ENCODE results near the gene BRINP2.
A peak's percentile ranks its signal among the peaks of the same experiment; 100 is the strongest.

The BRINP2 gene

DNA sequence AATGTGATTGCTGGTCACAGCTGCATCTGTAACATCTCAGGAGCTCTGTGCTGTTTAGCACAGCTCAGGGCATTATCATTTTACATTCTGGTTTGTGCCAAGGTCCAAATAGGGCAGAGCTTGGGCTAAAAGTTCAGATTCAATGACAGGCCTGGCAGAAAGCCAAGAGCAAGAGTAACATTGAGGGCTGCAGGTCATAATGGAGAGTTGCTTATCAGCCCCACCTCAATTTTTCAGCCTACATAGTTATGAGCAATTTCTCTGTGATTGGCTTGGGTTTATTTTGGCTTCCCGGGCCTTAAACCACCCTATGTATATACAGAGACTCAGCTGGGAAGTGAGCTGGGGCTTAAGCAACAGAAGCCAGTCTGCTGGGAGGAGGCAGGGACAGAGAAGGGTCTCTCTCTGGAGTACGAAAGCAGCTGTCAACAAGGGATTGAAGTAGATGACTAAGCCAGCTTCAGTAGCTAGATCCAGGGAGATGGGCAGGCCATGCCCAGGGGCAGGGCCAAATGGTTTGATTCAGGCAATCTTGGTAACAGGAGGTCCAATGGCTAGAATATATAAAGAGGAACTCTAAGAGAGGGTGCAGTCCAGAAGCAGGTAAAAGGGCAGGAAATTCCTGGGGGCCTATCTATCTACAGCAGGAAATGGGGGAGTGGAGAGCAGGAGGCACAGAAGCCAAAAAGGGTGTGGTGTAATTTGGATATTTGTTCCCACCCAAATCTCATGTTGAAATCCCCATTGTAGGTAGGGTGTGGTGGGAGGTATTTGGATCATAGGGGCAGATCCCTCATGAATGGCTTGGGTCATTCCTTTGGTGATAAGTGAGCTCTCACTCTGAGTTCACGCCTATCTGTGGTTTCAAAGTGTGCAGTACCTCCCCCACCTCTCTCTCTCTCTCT, 49.0 kb downstream of the BRINP2 start:
- DNase-seq (ENCODE audit: low spot score) = no peak

DNA sequence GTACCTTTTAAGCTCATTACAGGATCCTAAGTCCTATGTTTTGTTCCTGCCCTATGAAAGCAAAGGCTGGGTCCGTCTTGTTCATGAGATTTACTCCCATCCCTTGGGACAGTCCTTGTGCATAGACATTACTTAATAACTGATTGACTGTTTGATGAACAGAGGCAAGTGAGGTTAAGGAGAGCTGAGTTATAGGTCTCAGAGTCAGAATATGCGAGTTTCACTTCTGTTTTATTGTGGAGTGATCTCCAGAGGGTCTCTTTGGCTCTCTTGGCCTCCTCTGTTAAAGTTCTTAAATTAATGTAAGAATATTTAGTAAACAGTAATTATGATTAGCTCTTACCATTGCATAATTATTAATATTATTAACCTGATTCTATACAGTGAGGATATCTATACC, 52.6 kb downstream of the BRINP2 start:
- no peak for DNase-seq (ENCODE audit: low spot score)

DNA sequence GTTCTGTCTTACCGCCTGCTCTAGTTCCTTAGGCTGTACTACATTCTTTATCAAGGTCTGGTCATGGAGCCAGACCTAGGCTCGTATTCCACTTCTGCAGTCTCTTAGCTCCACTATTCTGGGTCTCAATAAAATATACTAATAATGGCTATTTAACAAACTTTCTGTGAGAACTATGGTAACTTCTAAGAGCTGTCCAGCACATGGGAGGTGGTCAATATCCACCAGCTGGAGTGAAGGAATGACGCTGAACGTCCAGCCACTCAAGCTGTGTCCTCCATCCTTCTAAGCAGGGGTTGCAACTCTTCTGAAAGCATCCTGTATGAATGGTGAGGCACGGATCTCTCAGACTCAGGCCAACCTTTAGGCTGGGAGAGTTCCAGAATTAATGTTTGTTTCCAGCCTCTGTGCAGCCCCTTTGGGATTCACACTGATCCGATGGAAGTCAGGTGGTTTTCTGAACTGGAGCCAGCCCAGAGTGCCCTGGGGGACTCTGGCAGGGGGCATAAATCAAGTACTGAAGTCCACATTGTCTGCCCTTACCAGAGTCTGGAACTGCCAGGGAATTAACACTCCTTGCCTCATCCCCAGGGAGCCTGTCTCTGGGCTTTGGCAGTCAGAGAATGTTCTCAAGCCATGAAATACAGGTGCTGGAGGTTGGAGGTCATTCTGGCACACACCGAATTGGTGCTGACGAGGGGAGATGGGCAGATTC, 57.4 kb downstream of the BRINP2 start:
- no peak for DNase-seq (ENCODE audit: low spot score)

DNA sequence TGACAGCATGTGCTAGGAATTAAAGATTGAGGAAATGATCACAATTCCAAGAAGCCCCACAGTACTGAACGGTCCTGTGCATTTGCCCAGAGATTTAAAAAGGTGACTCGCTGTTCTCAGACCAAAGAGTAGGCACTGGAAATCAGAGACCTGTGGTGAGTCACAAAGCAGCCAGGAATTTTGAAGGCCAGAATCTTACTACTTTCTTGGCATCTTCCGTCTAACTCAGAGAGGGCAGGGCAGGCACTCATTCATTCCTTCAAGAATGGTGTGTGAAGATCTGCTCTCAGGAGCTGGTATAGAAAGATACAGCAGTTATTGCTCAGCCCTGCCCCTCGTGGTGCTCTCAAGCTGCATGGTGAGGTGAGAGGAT, 57.9 kb downstream of the BRINP2 start:
- DNase-seq (ENCODE audit: low spot score) = no peak

DNA sequence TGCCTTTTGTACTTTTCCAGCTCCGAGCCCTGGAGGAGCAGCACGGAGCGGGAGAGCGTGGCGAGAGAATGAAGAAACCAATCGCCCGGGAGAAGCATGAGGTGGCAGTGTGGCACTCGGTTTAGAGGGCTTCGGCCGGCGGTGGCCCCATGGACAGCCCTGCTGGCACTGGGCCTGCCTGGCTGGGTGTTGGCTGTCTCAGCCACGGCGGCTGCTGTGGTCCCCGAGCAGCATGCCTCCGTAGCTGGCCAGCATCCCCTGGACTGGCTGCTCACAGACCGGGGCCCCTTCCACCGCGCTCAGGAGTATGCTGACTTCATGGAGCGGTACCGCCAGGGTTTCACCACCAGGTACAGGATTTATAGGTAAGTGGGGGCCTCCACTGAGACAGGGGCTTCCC, 59.0 kb downstream of the BRINP2 start:
- DNase-seq (ENCODE audit: low spot score) = no peak

DNA sequence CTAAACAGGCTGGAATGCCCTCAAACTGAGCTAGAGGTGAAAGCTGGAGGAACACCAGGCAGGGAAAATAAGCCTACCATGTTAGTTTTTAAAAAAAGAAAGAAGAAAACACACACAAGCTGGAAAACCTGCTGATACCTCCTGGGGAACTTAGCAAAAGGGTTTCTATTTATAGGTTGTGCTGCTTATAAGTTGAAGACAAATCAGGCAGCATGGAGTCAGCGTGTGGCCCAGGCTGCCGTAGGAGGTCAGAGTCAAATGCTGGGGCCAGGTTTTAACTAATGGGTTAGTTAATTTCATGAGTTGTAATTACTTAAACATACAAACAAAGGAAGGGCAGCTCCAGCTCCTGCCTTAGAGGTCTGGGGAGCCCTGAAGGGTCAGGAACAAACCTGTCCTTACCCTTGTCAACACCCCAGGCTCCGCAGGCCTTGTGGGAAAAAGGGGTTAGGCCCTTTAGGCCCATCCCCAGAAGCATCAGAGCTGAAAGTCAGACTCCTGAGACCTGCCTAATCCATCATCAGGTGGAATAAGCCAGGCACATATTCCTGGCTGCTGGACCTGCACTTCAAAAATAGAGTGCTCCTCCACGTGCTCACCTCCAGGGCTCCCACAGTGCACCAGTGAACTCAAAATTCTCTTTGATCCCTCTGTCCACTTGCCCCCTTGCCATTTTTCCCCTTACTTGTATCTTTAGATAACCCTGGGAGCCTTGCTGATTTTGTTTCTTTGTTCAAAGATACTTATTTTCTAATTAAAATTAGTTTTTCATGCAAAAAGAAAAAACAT, 59.7 kb downstream of the BRINP2 start:
- DNase-seq (ENCODE audit: low spot score) = no peak

DNA sequence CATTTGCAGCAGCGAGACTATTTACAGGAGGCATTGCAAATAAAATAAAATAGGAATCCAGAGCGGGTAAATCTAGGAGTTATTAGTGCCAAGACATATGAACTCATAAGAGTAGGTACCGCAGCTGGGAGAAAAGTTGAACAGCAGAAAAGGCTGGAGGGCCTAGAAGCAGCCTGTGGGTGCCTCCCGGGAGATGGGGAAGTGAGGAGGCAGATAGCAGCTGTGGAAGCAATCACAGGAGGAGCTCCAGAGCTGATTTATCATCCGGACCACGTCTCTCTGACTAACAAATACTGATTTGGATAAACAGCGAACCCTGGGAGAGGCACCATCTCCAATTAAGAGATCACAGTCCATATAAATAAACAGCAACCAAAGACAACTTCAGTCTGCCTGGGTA, 64.6 kb downstream of the BRINP2 start:
- no peak for DNase-seq (ENCODE audit: low spot score)

DNA sequence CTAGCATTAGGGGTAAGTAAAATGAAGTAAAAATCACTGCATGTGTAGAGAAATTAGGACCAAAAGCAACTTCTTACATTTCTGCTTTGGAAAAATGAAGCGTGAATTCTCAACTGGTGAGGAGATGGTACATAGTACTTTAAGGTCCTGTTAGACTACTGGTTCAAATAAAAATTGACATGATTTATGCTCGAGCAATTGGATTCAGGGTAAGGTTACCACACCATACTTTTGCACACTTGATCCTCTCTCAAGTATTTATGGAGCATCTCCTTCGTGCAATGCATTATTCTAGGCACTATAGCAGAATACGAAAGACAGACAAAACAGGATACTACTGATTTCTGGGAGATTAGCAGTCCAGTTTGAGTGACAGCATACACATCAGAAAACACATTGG, 66.2 kb downstream of the BRINP2 start:
- DNase-seq (ENCODE audit: low spot score) = no peak

DNA sequence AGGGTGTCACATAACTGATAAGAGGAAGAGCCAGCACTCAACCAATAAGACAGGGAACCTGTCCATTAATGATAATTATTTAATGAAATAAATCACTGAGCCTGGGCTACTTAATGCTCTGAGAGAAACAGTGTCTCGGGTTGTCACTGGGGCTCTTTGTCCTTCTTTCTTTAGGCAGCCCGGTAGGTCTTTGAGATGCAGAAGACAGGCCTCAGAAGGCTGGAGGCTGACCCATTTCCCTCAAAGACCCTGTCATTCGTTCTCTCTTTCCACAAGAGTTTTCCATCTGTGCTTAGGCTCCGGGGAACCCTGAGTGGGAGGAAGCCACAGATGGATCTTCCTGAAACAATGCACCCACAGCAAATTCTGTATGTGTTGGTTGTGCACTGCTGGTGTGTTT, 68.2 kb downstream of the BRINP2 start:
- no peak for DNase-seq (ENCODE audit: low spot score)

DNA sequence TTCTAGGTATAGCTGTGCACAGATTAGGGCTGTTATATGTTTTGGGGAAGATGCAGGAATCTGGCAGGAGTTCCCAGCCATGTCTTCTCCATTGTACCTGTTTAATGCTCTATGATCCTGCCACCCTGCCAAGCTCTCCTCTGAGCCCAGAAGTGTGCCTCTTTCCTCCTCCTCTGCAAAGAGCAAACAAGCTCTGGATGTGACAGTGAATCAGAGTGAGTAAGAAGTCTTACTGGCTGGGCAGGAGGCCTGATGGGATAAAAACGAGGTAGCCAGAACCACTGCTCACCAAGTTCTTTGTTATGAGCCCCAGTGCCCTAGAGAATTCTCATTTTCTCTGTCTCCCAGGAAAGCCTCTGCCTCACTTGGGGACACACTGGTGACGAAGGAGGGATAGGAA, 69.0 kb downstream of the BRINP2 start:
- no peak for DNase-seq (ENCODE audit: low spot score)

DNA sequence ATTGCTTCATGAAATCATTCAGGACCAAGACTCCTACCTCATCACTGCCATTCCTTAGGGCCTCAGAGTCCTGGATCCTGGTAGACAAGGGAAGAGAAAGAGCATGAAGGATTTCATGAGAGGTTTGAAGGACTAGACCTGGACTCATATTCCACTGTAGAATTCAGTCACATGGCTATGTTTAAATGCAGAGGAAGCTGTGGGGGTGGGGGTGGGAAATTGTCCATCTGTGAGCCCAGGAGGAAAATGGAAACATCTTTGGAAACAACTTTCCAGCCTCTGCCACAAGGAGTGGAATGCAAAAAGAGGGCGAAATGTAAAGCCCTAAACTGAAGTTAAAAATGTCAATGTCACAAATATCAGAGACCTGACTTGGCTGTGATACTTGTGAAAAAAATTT, 73.0 kb downstream of the BRINP2 start:
- DNase-seq (ENCODE audit: low spot score) = no peak

DNA sequence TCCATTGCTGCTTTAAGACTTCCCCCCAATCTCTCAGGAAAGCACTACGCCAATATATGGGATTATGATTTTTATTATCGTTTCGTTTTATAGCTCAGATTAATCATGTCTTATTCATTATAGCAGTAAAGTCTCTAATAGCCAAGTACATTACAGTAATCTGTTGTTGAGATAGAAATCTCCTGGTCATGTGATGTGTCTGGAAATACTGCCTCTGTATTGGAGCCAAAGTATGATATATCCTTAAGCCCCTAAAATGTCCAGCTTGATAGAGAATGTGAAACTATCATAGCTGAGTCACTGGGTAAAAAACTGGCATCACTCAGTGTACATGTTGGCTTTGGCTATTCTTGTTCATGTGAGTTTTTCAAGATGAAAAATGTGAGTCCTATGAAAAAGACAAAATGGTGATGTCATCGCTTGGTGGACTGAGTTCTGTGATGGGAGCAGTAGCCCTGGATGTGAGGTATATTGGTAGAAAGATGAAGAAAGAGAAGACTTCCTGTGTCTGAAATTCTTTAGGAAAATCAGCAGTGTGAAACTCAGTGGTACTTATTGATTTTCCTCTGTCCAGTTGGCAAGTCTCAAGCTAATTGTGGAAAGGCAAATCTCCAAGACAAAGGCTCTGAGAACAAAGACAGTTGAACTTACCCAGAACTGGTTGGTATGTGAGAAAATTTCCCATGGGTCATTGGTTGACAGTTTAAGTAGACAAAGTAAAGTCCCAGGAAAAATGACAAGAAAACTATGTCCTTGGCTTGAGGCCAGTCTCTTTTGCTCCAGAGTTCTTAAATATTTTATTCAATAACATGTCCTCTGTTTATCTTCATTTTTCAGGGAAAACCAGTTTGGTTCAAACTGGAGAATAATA, 76.2 kb downstream of the BRINP2 start:
- DNase-seq (ENCODE audit: low spot score) = no peak

DNA sequence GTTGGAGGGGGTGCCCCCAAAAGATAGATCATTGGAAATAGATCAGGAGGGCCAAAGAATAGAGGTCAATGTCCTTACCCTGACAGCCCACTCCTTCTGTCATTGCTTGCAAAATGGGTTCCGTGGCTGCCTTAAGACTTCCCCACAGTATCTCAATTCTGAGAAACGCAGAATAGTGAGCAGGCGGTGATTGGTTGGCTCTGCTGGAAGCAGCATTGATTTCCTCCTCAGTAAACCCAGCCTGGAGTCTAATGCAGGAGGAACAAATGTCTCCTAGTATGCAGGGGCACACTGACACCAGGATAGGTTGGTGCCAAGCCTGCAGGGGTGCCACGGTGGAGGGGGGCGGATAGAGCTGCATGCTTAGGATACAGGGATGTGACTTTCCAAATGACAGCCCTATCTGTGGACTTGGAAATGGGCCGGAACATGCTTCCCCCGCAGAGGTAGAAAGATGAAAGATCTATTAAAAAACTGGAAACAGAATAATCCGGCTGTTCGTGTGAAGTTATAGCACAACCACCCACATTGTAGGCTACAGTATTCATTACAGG, 76.9 kb downstream of the BRINP2 start:
- DNase-seq (ENCODE audit: low spot score) = no peak

DNA sequence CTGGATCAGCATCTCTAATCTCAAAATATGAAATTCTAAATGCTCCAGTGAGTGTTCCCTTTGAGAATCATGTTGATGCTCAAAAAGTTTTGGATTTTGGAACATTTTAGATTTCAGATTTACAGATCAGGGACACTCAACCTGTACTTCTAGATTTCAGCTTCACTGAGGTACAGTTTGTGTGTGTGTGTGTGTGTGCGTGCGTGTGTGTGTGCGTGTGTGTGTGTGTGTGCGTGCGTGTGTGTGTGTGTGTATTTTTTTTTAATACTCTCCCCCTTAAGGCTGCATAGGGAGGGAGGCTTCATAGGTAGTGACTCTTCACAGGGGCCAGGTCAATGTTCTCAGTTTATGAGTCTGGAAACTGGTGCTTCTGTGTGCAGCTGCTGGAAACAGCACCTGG, 77.5 kb downstream of the BRINP2 start:
- no peak for DNase-seq (ENCODE audit: low spot score)

DNA sequence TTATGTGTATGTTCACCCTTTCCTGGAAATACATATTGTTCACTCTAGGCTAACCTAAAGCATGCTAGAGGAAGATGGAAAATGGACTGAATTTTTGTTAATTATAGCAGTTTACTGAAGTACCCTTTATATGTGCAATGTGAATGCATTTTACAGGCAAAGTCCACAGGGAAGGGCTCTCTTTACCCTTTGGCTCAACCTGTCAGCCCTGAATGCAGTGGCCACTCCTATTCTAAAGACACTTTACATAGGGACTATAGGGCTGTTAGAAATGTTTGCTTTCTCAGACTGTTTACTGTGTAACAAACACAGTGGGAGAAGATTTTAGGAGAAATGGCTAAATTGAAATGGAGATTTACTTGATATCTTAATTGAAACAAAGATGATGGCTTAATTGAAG, 78.5 kb downstream of the BRINP2 start:
- no peak for DNase-seq (ENCODE audit: low spot score)

DNA sequence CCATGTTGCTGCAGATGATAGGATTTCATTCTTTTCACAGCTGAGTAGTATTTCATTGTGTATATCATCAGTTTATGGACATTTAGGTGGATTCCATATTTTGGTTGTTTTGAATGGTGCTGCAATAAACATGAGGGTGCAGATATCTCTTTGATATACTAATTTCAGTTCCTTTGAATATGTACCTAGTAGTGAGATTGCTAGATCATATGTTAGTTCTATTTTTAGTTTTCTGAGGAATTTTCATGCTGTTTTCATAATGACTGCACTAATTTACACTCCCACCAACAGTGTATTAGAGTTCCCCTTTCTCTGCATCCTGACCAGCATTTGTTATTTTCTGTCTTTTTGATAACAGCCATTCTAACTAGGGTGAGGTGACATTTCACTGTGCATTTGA, 82.1 kb downstream of the BRINP2 start:
- DNase-seq (ENCODE audit: low spot score) = no peak

DNA sequence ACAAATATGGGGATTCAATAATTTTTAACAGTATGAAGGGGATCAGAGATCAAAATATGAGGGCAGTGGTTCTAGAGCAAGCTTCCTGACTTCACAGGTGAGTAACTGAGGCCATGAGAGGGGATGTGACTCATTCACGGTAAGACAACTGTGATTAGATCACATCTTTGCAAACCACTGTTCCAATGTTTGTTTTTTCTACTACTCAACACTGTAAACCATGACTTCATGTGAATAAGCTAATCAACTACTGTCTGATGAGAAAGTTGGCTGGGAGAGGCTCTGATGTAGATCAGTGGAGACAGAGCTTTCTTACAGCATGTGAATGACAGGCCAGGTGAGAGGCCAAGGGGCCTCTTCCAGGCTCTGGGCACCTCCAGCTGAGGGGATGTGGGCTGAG, 84.7 kb downstream of the BRINP2 start:
- no peak for DNase-seq (ENCODE audit: low spot score)

DNA sequence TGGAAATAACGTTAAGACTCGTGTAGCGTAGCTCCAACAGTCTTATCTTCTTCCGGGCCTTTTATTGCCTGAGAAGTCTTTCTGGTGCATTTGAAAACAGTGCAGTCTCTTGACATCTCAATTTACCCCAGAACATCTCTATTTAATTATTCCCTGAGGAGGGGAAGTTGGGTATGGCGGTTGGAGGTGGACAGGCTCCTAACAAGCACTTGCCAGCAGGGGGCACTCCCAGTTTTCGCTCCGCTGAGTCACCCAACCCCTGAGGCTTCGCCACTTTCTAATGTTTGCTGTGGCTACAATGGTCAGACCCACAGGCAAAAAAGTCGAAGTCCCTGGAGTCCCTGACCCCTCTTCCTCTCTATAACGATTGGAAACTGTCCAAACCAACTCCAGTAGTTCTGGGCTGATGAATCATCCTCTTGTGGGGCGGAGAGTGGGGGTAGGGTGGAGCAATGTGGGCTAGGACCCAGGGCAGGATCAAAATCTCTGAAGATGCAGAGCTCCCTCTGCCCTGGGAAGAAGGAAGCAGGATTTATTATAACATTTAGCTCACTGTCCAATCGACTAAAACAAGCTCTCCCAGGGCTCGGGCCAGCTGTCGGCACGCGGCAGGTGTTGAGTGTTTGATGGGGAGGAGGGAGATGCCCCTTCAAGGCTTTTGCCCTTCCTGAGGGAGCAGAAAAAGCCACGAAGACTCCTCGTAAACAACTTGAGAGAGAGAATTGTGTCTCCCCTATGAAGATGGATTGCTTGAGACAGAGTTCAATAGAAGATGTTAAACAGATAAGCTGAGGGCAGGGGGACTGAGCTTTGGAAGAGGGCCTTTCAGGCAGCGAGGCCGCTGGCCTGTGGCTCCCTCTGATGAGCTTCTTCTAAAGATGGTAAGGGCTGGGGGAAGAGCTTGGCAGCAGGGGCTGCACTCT, 85.7 kb downstream of the BRINP2 start:
- DNase-seq (ENCODE audit: low spot score) = peak; percentile 5

DNA sequence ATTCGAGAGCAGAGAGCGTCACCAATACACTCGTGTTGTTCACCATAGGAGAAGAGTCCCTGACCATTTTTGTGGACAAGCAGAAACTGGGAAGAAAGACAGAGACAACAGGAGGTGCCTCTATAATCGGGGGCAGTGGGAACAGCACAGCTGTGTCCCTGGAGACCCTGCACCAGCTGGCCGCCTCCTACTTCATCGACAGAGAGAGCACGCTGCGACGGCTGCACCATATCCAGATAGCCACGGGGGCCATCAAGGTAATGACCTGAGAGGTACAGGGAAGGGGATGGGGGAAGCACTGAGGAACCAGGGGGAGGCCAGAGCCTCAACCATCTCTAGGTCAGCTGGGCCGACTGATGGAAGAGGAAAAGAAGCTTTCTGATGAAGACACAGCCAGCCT, 86.4 kb downstream of the BRINP2 start:
- DNase-seq (ENCODE audit: low spot score) = no peak

DNA sequence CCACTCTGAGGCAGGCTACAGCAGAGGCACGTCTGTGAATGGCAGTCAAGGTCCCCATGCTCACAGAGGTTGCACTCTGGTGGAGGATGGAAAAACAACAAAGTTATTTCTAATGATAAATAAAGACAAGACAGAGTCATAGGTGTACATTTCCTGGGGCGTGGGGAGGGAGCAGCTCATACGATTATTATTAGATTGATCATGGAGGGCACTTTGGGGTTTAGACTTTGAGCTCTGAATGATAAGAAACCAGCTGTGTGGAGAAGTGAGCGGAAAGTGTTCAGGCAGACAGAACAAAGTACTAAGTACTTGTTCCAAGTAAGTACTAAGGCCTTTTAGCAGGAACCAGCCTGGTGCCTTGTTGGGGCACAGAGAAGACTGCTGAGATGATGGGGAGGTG, 86.8 kb downstream of the BRINP2 start:
- no peak for DNase-seq (ENCODE audit: low spot score)
